ENCODE results near the gene GJA3. TPM values are rescaled to one million over a fixed set of nuclear protein-coding genes. Genes with fewer than 3 reads are reported as not detected.

The GJA3 gene
- total and polyA plus RNA-seq, 2 donors (not counting 1 experiment from before 2014, with no cell fraction given) = 0.28 to 0.59 TPM

- no peak for TF ChIP-seq EZH2 (IDR thresholded peaks at IDR 0.05; ENCODE audit: borderline replicate concordance, insufficient read depth, low read depth, low read length, poor library complexity, severe bottlenecking)
- TF ChIP-seq, protein P1, sequence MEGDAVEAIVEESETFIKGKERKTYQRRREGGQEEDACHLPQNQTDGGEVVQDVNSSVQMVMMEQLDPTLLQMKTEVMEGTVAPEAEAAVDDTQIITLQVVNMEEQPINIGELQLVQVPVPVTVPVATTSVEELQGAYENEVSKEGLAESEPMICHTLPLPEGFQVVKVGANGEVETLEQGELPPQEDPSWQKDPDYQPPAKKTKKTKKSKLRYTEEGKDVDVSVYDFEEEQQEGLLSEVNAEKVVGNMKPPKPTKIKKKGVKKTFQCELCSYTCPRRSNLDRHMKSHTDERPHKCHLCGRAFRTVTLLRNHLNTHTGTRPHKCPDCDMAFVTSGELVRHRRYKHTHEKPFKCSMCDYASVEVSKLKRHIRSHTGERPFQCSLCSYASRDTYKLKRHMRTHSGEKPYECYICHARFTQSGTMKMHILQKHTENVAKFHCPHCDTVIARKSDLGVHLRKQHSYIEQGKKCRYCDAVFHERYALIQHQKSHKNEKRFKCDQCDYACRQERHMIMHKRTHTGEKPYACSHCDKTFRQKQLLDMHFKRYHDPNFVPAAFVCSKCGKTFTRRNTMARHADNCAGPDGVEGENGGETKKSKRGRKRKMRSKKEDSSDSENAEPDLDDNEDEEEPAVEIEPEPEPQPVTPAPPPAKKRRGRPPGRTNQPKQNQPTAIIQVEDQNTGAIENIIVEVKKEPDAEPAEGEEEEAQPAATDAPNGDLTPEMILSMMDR (IDR thresholded peaks at IDR 0.05) = no peak
- Mint-ChIP-seq H3K9me3 (ENCODE audit: insufficient read depth) (peaks cover 3% of the 10 kb centered on the region), H3K27ac (no peak overlapping the region), H3K27me3 (peaks cover 40% of the 10 kb centered on the region), H3K4me3 (no peak overlapping the region), H3K4me1 (no peaks in the 10 kb centered on the region)
- ATAC-seq (ENCODE audit: low read depth) (no peak), DNase-seq (no peak)
- CTCF ChIA-PET = interaction anchor here (1.3 kb wide), 1 partner anchor 11 kb away, joined by 4 read pairs; no protein-coding TSS in a partner anchor
- POLR2A ChIA-PET = no interaction called here
- no peak overlapping the region for H3K9ac ChIP-seq (ENCODE audit: low read length)
- WGBS (ENCODE audit: insufficient coverage) = 84% methylated on average over 10 of the region's 11 CpGs
- no peaks in the 10 kb centered on the region for H4K20me1 ChIP-seq (ENCODE audit: control insufficient read depth, insufficient read depth, low read length, poor library complexity, severe bottlenecking)
- H3K79me2 ChIP-seq (ENCODE audit: control insufficient read depth, insufficient read depth, low read length) = no peaks in the 10 kb centered on the region
- no peaks in the 10 kb centered on the region for H3K36me3 ChIP-seq (replicated peaks in 1 of 2; ENCODE audit: control extremely low read depth in 1 of 2, control insufficient read depth in 1 of 2, extremely low read depth in 1 of 2, insufficient read depth in 2 of 2, low read length in 1 of 2)
- no peak overlapping the region for H3K27ac ChIP-seq (ENCODE audit: low read length in 2 of 2)
- H3K4me2 ChIP-seq (replicated peaks; ENCODE audit: low read depth, low read length, poor library complexity, severe bottlenecking) = no peak overlapping the region
- peaks cover 0 to 14% (median 8%) of the 10 kb centered on the region in 4 experiments for H3K27me3 ChIP-seq (replicated peaks in 1 of 4; ENCODE audit: control extremely low read depth in 1 of 4, control insufficient read depth in 3 of 4, insufficient read depth in 4 of 4, low read length in 3 of 4)
- no peak overlapping the region for H3K4me3 ChIP-seq (ENCODE audit: control extremely low read depth in 1 of 5, extremely low read depth in 1 of 5, insufficient read depth in 1 of 5, low read depth in 2 of 5, low read length in 4 of 5)
- no peaks in the 10 kb centered on the region for H3K4me1 ChIP-seq (ENCODE audit: control insufficient read depth in 2 of 2, insufficient read depth in 2 of 2, low read length in 2 of 2)
- peaks cover 0 to 6% (median 0%) of the 10 kb centered on the region in 3 donors for H3K9me3 ChIP-seq (ENCODE audit: control extremely low read depth in 1 of 3, control insufficient read depth in 2 of 3, insufficient read depth in 1 of 3, low read length in 2 of 3)
- intact Hi-C loops (cut with micrococcal nuclease) = no loop called here
- no peak overlapping the region for H2AFZ ChIP-seq (ENCODE audit: insufficient read depth, low read depth, low read length, poor library complexity, severe bottlenecking)
Observed at GRCh38 chr13:20206065-20206697, 45.3 kb upstream of the GJA3 start.

DNA sequence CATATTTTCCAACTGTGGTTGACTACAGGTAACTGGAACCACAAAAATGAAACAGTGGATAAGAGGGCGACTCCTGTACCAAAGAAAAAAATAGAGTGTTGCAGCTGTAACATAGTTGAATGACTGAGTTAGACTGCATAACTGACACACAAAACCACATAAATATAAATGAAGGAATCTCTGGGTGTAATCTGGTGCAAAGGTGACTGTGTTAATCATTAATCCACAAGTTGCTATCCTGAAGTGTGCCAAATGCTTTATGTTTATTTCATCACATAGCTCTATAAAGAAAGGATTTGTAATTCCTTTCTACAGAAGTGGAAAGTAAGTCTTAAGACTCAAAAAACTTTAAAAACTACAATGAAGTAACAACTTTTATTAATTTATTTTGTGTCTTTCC is 37.9 kb upstream of the GJA3 start:
- H3K9me3 Mint-ChIP-seq (ENCODE audit: insufficient read depth) = peaks cover 3% of the 10 kb centered on the region
- Histone ChIP-seq H4K20me1 (ENCODE audit: control insufficient read depth, insufficient read depth, low read length, poor library complexity, severe bottlenecking) (no peaks in the 10 kb centered on the region), H3K79me2 (ENCODE audit: control insufficient read depth, insufficient read depth, low read length) (no peaks in the 10 kb centered on the region), H3K4me3 (ENCODE audit: control extremely low read depth in 1 of 5, extremely low read depth in 1 of 5, insufficient read depth in 1 of 5, low read depth in 2 of 5, low read length in 4 of 5) (no peak overlapping the region), H3K27ac (ENCODE audit: low read length in 2 of 2) (no peak overlapping the region), H3K9ac (ENCODE audit: low read length) (no peak overlapping the region), H3K9me3 (ENCODE audit: control extremely low read depth in 1 of 3, control insufficient read depth in 2 of 3, insufficient read depth in 1 of 3, low read length in 2 of 3) (peaks cover 0 to 4% (median 0%) of the 10 kb centered on the region in 3 donors), H2AFZ (ENCODE audit: insufficient read depth, low read depth, low read length, poor library complexity, severe bottlenecking) (no peak overlapping the region), H3K27me3 (replicated peaks in 1 of 4; ENCODE audit: control extremely low read depth in 1 of 4, control insufficient read depth in 3 of 4, insufficient read depth in 4 of 4, low read length in 3 of 4) (peaks cover 2 to 44% (median 35%) of the 10 kb centered on the region in 4 experiments), H3K36me3 (replicated peaks in 1 of 2; ENCODE audit: control extremely low read depth in 1 of 2, control insufficient read depth in 1 of 2, extremely low read depth in 1 of 2, insufficient read depth in 2 of 2, low read length in 1 of 2) (no peaks in the 10 kb centered on the region), H3K4me1 (ENCODE audit: control insufficient read depth in 2 of 2, insufficient read depth in 2 of 2, low read length in 2 of 2) (peaks cover 10 to 17% of the 10 kb centered on the region in 2 donors), H3K4me2 (replicated peaks; ENCODE audit: low read depth, low read length, poor library complexity, severe bottlenecking) (no peak overlapping the region)
- DNase-seq (no peak), ATAC-seq (ENCODE audit: low read depth) (no peak)
- CTCF ChIA-PET = interaction anchor here (3.2 to 5.7 kb wide), 2 partner anchors 13 to 727 kb away, joined by 32 to 40 read pairs; no protein-coding TSS in a partner anchor
- H3K4me3 Mint-ChIP-seq = no peak overlapping the region
- no peak for TF ChIP-seq EZH2 (IDR thresholded peaks at IDR 0.05; ENCODE audit: borderline replicate concordance, insufficient read depth, low read depth, low read length, poor library complexity, severe bottlenecking)
- TF ChIP-seq, protein P1 (IDR thresholded peaks at IDR 0.05) = no peak
- H3K27ac Mint-ChIP-seq = no peak overlapping the region
- intact Hi-C loops (cut with micrococcal nuclease) = loop anchor here (5.0 to 10.0 kb wide), 2 partner anchors 1279 to 1406 kb away; partner anchors contain the start of gene MICU2
- peaks cover 58% of the 10 kb centered on the region for H3K27me3 Mint-ChIP-seq
- WGBS (ENCODE audit: insufficient coverage) = no CpG with 5 or more reads among the region's 1 CpG
- H3K4me1 Mint-ChIP-seq = peaks cover 12% of the 10 kb centered on the region
- POLR2A ChIA-PET = no interaction called here
